ENCODE data around the gene HMOX1.

HMOX1 gene

GRCh38 chr22:35380537-35381423, at the start of gene HMOX1:
TSS of gene HMOX1 (plus strand) at chr22:35381096. CDS start at chr22:35381174, 78 bp downstream.
- peak; percentile 6 for DNase-seq

GRCh38 chr22:35332278-35332677, 48.6 kb upstream of the HMOX1 start:
- no peak for DNase-seq

GRCh38 chr22:35333220-35333619, 47.7 kb upstream of the HMOX1 start:
- DNase-seq, result no peak

DNA sequence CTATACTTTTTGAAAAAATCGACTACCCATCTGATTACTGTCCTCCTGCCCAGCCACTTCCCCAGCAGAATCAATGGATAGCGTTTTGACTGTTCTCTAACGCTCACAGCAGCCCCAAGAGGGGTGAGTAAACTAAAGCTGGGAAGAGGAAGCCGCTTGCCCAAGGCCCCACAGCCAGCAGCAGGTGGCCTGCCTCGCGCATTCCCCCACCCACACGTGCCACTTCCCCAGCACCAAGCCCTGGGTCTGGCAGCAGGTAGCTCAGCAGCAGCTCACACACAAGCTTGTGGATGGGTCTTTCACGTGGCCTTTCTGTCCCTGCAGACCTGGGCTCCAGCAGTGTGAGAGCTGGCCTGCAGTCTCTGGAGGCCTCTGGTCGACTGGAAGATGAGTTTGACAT, 46.9 kb upstream of the HMOX1 start:
- DNase-seq, result no peak

DNA sequence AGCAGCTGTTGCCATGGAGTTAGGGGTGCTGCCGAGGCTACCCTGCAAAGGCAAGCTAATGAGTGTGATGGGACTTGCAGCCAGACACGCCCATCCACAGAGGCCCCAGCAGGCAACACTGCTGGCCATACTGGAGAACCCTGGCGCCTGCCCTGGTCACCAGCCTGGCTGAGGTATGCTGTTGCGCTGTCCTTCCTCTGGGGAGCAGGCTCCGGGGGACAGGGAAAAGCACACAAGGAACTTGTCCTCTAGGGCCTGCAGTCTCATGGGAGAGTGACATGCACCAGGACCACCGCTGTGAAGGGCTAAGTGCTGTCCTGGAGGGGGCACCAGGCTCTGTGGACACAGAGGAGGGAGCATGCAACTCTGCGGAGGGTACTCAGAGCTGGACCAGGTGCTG, 45.4 kb upstream of the HMOX1 start:
- DNase-seq, result no peak

GRCh38 chr22:35335936-35336781, 44.7 kb upstream of the HMOX1 start:
- no peak for DNase-seq

DNA sequence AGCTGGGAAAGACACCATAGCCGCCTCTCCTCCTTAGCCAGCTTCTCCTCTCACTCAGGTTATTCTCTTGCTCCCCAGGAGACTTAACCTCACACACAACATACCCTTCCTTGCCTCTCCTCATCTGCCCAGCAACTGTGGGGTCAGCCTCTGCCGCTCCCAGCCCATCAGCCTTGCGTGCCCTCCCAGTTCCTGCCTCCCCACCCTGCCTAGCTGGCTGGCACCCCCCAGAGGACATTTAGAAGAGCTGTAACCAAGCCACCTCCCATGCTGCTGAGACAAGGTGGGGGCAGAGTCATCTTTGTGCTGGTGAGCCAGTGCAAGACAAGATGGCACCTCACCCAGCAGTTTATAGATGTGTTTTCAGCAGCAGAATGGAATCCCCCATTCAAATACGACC, 43.0 kb upstream of the HMOX1 start:
- DNase-seq, result no peak

DNA sequence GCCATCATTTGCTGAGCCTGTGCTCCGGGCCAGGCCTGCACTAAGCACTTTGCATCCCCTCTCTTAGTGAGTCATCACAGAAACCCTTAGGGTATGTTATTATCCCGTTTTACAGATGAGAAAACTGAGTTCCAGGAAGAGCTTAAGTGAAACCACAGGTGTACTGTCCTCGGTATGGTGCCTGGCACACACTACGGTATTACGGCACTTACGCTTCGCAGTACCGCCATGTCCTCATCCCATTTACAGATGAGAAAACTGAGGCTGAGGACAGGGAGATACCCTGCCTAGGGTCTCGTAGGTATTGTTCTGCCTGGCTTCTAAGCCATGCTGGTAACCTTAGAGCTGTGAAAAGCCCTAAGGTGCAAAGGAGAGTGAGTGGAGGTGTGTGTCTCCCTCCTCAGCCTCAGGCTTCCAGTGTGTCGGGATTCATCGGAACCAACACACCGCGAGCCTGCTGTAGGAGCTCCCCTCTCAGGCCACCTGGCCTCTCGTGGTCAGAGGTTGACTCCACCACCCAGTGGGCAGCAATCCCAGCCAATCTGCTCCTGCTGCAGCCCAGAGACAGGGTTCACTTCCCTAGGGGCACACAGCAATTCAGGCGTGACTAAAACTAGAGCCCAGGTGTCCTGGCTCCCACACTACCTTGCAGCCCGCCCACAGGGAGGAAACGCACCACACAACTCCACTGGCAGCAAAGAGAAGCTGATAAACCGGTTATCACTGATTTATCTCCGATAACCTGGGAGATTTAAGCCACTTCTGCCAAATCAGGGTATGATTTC, 39.6 kb upstream of the HMOX1 start:
- DNase-seq, result no peak

- no peak for DNase-seq
These were observed 38.5 kb upstream of the HMOX1 start for GRCh38 chr22:35342390-35342789.

DNA sequence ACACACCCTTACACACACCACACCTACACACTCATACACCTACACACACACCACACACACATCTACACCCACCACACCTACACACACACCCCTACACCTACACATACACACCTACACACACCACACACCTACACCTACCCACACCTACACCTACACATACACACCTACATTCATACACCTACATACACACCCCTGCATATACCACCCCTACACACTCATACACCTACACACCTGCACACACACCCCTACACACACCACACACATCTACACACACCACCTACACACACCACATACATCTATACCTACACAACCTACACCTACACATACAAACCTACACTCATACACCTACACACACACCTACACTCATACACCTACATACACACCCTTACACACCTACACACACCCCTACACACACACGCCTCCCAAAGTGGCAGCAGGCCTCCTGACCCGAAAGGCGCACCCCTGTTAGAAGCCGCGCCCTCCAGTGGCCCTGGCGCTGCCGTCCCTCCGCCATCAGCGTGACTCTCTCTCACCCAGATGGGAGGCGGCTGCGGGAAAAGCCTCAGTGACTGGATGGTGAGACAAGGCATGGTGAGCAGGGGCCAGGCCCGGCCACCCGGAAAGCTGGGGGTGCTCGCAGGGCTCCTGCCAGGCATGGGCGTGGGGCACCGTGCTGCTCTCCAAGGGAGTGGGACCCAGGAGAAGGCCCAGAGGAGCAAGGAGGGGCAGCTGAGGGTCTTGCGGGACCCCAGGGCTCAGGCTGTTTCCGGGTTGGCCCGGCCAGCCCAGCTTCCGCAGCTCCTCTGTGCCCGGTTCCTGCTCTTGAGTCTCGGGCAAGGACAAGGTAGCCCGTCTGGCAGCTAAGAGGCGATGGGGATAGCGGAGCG, 37.0 kb upstream of the HMOX1 start:
- no peak for DNase-seq

DNA sequence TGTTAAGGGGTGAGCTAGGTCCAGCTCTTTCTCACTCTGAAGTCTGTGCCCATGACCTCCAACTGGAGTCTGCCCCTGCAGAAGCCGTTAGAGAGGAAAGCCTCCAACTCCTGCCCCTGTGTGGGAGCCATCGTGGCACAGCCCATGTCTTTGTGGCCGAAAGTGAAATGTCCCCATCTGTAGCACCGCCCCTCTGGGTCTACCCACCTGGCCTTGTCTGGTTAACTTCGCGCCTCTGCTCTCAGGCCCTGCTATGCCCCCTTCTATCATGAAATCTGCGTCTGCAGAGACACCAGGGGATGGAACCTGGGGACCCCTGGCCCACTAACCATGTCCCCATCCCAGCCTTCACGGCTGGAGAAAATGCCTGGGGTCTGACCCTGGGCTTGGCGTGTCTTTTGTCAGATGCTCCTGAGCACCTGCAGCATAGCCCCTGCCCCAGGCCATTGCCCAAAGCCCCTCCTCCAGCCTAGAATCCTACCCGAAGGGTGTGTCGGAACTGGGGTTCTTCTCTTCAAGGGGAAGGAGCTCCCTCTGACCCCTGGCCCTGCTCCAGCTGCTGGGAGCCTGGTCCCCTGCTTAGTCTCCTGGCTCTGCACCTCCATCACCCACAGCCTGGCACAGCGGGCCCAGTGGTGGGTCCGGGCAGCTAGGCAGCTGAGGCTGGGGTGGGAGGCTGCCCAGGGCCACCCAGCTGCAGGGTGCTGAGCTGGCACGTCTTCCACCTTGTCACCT, 35.8 kb upstream of the HMOX1 start:
- no peak for DNase-seq

- DNase-seq, result no peak
These were observed 34.9 kb upstream of the HMOX1 start for GRCh38 chr22:35345808-35346505.

GRCh38 chr22:35346596-35347220, 34.2 kb upstream of the HMOX1 start:
- no peak for DNase-seq

- no peak for DNase-seq
These were observed 33.4 kb upstream of the HMOX1 start for GRCh38 chr22:35347462-35347861.

- DNase-seq, result no peak
These were observed 32.8 kb upstream of the HMOX1 start for GRCh38 chr22:35348026-35348590.

GRCh38 chr22:35348703-35349102, 32.2 kb upstream of the HMOX1 start:
- no peak for DNase-seq

GRCh38 chr22:35349368-35349703, 31.6 kb upstream of the HMOX1 start:
- no peak for DNase-seq

GRCh38 chr22:35349704-35350538, 31.0 kb upstream of the HMOX1 start:
- peak; percentile 64 for DNase-seq

All from DMS 273 treated with DMSO at 0.1 percent for 48 hours (cell line).